Lower leg skin (tissue), 4 donors: ENCODE measurements around the gene SPSB1. TPM values are rescaled to one million over a fixed set of nuclear protein-coding genes. Genes with fewer than 3 reads are reported as not detected.

ENCODE experiments used
- DNase-seq, 2 donors: peaks; one replicate each; pipeline ENCODE4 v3.0.0-alpha.2; 2019; ENCODE audit warnings: low spot score in 2 of 2
- H3K4me3 ChIP-seq: fragments of 200-600 bp; sonication (generic); 2 replicates; pipeline ENCODE4 v1.5.1; 2017; ENCODE audit warnings: mild to moderate bottlenecking, low read depth; ENCODE audit not compliant: poor library complexity, severe bottlenecking
- POLR2A ChIP-seq, 2 donors: fragments of 450-650 bp; IDR thresholded peaks; one replicate each; pipeline ENCODE4 v1.6.1; 2016 to 2017; ENCODE audit warnings: antibody characterized with exemption in 2 of 2, mild to moderate bottlenecking in 1 of 2, moderate library complexity in 1 of 2
- WGBS, 2 donors: methylation state at CpG; one replicate each; pipeline ENCODE4 v1.1.5; 2018; 5-methylcytosine and 5-hydroxymethylcytosine counted together
- intact Hi-C: fragments of 100-400 bp; cut with DNase I; formaldehyde crosslinking; loops from one replicate; pipeline ENCODE4 v1.15.0; 2023; ENCODE audit warnings: low total_unique reads
- total RNA-seq, 4 donors: library from RNA; depleted of rRNA; stranded (reverse); fragments of >200 nt; gene quantifications; one replicate each; pipeline ENCODE4 v1.1.0, GENCODE V29; 2016
- TF ChIP-seq, protein P1 (sequence below), 3 donors: fragments of 450-650 bp; IDR thresholded peaks; one replicate each; pipeline ENCODE4 v1.5.1; 2016; ENCODE audit warnings: antibody characterized with exemption in 3 of 3, mild to moderate bottlenecking in 3 of 3, moderate library complexity in 2 of 3

Gene SPSB1
- total RNA-seq, 4 donors from 2014 or later = 25.3 to 75.5 (median 45.3) TPM

DNA sequence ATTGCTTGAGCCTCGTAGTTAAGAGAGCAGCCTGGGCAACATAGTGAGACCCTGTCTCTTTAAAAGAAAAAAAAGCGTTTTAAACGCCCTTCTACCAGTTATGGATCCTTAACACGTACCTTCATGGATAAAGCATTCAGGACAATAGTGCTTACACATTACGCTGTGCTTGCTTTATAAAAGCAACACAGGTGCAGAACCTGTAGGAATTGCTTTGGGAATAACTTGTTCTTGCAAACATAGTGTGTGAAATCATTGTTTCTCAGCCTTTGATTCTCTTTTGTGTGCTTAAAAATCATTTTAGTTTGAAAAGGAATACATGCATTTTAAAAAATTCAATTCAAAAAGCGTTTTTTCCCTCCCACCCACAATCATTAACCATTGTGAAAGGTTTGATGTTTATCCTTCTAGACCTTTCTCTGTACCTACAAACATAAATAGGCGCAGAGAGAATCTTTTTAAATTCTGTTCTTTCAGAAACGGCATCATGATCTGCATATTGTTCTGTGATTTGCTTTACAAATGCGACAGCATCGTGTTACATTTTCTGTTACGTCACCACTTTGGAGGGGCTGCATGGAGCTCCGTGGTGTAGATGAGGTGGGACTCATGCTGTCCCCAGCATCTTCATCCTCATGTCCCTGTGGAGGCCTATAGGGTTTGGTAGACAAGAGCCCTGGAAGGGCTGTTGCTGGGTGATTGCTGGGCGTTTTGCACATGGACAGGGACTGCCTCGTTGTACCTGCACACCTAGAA, 54.6 kb downstream of the SPSB1 start:
- H3K4me3 ChIP-seq = no peak overlapping the region
- intact Hi-C loops = no loop called here
- no peak for DNase-seq
- TF ChIP-seq, protein P1, sequence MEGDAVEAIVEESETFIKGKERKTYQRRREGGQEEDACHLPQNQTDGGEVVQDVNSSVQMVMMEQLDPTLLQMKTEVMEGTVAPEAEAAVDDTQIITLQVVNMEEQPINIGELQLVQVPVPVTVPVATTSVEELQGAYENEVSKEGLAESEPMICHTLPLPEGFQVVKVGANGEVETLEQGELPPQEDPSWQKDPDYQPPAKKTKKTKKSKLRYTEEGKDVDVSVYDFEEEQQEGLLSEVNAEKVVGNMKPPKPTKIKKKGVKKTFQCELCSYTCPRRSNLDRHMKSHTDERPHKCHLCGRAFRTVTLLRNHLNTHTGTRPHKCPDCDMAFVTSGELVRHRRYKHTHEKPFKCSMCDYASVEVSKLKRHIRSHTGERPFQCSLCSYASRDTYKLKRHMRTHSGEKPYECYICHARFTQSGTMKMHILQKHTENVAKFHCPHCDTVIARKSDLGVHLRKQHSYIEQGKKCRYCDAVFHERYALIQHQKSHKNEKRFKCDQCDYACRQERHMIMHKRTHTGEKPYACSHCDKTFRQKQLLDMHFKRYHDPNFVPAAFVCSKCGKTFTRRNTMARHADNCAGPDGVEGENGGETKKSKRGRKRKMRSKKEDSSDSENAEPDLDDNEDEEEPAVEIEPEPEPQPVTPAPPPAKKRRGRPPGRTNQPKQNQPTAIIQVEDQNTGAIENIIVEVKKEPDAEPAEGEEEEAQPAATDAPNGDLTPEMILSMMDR (IDR thresholded peaks at IDR 0.05) = no peak
- no peak for TF ChIP-seq POLR2A (IDR thresholded peaks at IDR 0.05)
- 74% methylated on average over 14 of the region's 14 CpGs for WGBS, 2 donors

DNA sequence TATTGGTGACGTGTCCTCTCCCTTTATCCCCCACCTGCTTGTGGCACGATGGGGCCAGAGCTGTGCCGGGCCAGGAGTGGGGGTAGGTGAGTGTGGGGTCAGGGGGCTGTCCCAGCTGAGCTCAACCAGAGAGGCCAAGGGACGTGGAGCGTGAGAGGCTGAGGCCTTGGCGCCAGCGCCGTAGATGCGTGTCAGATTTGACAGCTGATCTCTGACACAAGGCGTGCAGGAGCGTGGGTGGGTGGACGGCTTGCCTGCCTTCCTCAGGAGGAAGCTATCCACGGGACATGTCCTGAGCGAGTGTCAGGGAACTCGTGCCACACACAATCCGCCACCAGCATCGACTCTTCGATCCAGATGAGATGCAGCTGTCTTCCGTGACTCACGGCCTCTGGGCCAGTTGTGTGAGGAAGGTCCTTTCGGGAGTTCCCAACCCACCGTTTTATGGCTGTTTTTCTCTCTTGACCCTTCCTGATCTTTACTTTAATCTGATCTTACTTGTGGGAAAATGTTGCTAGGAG, 56.7 kb downstream of the SPSB1 start:
- no peak for TF ChIP-seq POLR2A (IDR thresholded peaks at IDR 0.05)
- TF ChIP-seq, protein P1 (IDR thresholded peaks at IDR 0.05) = no peak
- intact Hi-C loops = no loop called here
- WGBS, 2 donors = 70 to 72% methylated on average over 18 to 22 of the region's 22 CpGs
- H3K4me3 ChIP-seq = no peak overlapping the region
- DNase-seq = no peak

DNA sequence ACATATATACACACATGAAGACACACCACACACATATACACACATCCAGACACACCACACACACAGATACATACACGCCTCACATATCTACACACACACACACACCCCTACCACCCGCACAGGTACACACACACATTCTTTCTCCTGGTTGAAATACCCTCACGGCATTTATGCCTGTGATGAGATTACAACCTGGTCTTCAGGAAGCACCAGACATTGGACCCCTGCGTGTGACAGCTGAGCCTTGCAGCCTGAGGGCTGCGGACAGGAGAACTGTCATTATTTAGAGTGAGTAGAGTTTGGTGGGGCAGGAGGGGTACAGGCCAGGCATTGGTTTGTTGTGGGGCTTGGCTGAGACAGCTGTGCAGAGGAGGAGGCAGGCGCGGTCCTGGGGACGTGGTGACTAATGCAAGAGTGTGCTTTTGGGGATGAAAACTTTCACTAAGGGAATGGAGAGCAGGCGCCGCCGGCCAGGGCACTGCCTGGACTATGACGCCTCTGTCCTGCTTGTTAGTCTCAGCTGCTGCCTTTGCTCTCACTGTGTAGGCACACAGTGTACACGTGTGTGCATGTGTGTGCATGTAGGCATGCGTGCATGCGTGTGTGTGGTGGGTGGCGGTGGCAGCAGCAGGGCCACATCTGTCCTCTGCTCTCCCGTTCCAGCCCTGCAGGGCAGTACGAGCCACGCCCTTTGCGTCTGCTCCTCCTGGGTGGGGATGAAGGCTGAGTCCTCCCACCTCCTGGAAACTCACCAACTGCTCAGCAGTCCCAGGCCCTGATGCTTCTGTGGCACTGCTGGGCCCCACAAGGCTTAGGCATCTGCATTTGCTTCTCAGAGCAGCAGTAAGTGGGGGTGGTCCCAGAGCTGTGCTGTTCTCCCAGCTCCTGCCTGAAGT, 57.6 kb downstream of the SPSB1 start:
- no peak overlapping the region for H3K4me3 ChIP-seq

DNA sequence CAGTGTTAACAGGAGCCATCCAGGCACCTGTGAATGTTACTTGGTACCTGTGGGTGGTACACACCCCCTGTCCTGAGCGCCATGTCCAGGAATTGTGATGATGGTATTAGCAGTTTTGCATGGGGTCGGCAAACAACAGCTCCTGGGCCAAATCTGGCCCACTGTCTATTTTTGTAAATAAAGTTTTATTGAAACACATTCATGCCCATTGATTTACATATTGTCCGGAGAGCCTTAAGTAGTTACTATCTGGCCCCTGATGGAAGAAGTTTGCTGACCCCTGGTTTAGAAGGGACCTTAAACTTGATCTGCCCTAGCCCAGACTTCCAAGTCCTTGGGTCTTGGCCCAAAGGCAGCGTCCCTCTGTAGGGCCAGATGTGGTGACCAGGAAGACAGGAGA, 58.3 kb downstream of the SPSB1 start:
- intact Hi-C loops = no loop called here
- no peak for DNase-seq
- TF ChIP-seq, protein P1 (IDR thresholded peaks at IDR 0.05) = no peak
- TF ChIP-seq POLR2A (IDR thresholded peaks at IDR 0.05) = no peak
- 93 to 98% methylated on average over 4 of the region's 4 CpGs for WGBS, 2 donors
- H3K4me3 ChIP-seq = no peak overlapping the region

More for the DNA sequence above, 57.6 kb downstream of the SPSB1 start:
- no peak for DNase-seq
- no peak for TF ChIP-seq POLR2A (IDR thresholded peaks at IDR 0.05)
- TF ChIP-seq, protein P1 (IDR thresholded peaks at IDR 0.05) = no peak
- intact Hi-C loops = no loop called here
- WGBS, 2 donors = 40 to 47% methylated on average over 20 of the region's 20 CpGs

DNA sequence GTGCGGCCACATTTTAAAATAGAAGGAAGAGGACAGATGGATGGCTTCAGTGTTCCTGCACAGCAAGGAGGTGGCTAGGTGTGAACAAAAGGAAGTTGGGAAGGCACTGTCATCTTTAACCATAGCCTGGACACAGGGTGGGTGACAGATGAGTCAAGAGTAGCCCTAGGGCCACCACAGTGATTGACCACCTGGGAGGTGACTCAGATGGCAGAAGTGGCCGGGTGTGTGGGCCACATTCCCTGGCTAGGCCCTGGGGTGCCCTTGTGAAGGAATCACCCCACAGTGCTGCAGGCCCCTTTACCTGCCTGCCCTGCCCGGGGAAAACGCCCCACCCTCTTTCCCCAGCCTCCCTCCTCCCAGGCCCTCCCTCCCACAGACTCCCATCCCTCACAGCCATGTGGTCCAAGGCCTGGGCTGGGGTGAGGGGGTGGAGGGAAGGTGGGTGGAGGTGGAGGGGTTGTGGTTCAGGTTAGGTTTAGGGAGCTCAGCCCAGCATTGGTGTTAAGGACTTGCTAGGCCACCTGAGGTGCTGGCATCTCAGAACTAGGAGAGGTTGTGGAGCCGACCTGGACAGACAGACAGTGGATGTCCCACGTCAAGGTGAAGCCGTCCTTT, 59.1 kb downstream of the SPSB1 start:
- DNase-seq = no peak
- TF ChIP-seq POLR2A (IDR thresholded peaks at IDR 0.05) = no peak
- TF ChIP-seq, protein P1 (IDR thresholded peaks at IDR 0.05) = no peak
- WGBS, 2 donors = 78 to 84% methylated on average over 7 of the region's 7 CpGs
- H3K4me3 ChIP-seq = no peak overlapping the region
- intact Hi-C loops = no loop called here
